K562 (cell line): ENCODE measurements around the gene ABHD12. TPM values are rescaled to one million over a fixed set of nuclear protein-coding genes. Genes with fewer than 3 reads are reported as not detected.

Experiments used
- ATAC-seq: fragments of 200-7000 bp; cut with Tn5 transposase; 3 replicates; pipeline ENCODE4 v1.9.1; 2020; ENCODE audit warnings: moderate library complexity
- BruUV-seq: library from RNA; stranded (reverse); fragments of 400-500 nt; replicated peaks from 2 replicates; lab custom pipeline; 2021; lab: Mats Ljungman, UMichigan
- CTCF ChIA-PET: fragments of 300-600 bp; formaldehyde crosslinking; extraction: SDS; loops from one replicate; lab custom pipeline; 2021; ENCODE audit warnings: low intra/inter-chr PET ratio; lab: Yijun Ruan, JAX
- POLR2A ChIA-PET: fragments of 300-600, 350-650 bp; sonication (Branson Sonifier 250); formaldehyde crosslinking; extraction: SDS; loops from one replicate; lab custom pipeline; 2021; ENCODE audit warnings: antibody characterized with exemption, inconsistent platforms; lab: Yijun Ruan, JAX
- DNase-seq, 4 experiments: peaks; one replicate each; pipeline versions ENCODE4 v3.0.0 to v3.0.0-alpha.2; 2011 to 2018; ENCODE audit warnings: low spot score in 3 of 4, mixed read lengths in 3 of 4; ENCODE audit errors: extremely low read depth in 1 of 4
- FAIRE-seq: peaks from 2 replicates; lab custom pipeline; 2011; peaks lifted over from hg19 to GRCh38; lab: Jason Lieb, UNC
- H2AFZ ChIP-seq: 2 replicates; pipeline ENCODE4 v1.6.0; 2011; ENCODE audit warnings: low read depth, low read length, control low read depth, inconsistent platforms
- H3K27ac ChIP-seq: fragments of 200-600 bp; 3 replicates; pipeline ENCODE4 v1.8.0; 2011; ENCODE audit warnings: low read depth, mild to moderate bottlenecking, control low read depth, inconsistent platforms, low read length, moderate library complexity, mixed read lengths; ENCODE audit errors: extremely low read depth
- H3K27me3 ChIP-seq, 2 experiments: fragments of 300-600 bp in 1 of 2; 2 replicates in 1 of 2; 3 replicates in 1 of 2; pipeline versions ENCODE4 v1.6.0 to v1.8.0; 2011; ENCODE audit warnings: inconsistent platforms in 2 of 2, low read length in 2 of 2, mild to moderate bottlenecking in 1 of 2, mixed read lengths in 1 of 2, moderate library complexity in 1 of 2; ENCODE audit not compliant: control insufficient read depth in 2 of 2, insufficient read depth in 2 of 2
- H3K36me3 ChIP-seq: fragments of 300-600 bp; 3 replicates; pipeline ENCODE4 v1.8.0; 2011; ENCODE audit warnings: mild to moderate bottlenecking, low read length, inconsistent platforms; ENCODE audit not compliant: control insufficient read depth, insufficient read depth
- H3K4me1 ChIP-seq, 2 experiments: fragments of 200-600 bp in 1 of 2; replicated peaks in 1 of 2; 2 replicates in 1 of 2; 3 replicates in 1 of 2; pipeline versions ENCODE4 v1.5.1 to v1.8.0; 2011; ENCODE audit warnings: inconsistent platforms in 2 of 2, low read length in 2 of 2, mild to moderate bottlenecking in 1 of 2, mixed read lengths in 1 of 2, moderate library complexity in 1 of 2; ENCODE audit not compliant: control insufficient read depth in 2 of 2, insufficient read depth in 2 of 2
- H3K4me2 ChIP-seq: 2 replicates; pipeline ENCODE4 v1.6.1; 2011; ENCODE audit warnings: low read length, control low read depth, inconsistent platforms, mixed read lengths; ENCODE audit not compliant: insufficient read depth
- H3K4me3 ChIP-seq: fragments of 200-600 bp; sonication (generic), shearing (Covaris generic); 2 replicates; pipeline ENCODE4 v1.5.1; 2016; ENCODE audit warnings: control low read depth, inconsistent platforms
- H3K79me2 ChIP-seq: fragments of 200-600 bp; 3 replicates; pipeline ENCODE4 v1.8.0; 2011; ENCODE audit warnings: low read length, inconsistent platforms; ENCODE audit not compliant: control insufficient read depth, insufficient read depth
- H3K9ac ChIP-seq, 2 experiments: 2 replicates each; pipeline versions ENCODE4 v1.6.0 to v1.6.1; 2011; ENCODE audit warnings: low read depth in 2 of 2, low read length in 2 of 2, control low read depth in 1 of 2, inconsistent platforms in 1 of 2, mild to moderate bottlenecking in 1 of 2, mixed read lengths in 1 of 2; ENCODE audit not compliant: insufficient read depth in 1 of 2
- H3K9me1 ChIP-seq: one replicate; pipeline ENCODE4 v1.6.0; 2011; ENCODE audit warnings: inconsistent platforms, mild to moderate bottlenecking, low read length, moderate library complexity; ENCODE audit not compliant: control insufficient read depth, insufficient read depth
- H3K9me3 ChIP-seq: replicated peaks from 2 replicates; pipeline ENCODE4 v1.5.1; 2011; ENCODE audit warnings: low read depth, low read length, inconsistent platforms; ENCODE audit not compliant: control insufficient read depth, insufficient read depth
- H4K20me1 ChIP-seq: replicated peaks from 2 replicates; pipeline ENCODE4 v1.6.1; 2011; ENCODE audit warnings: low read length, inconsistent platforms, mixed read lengths; ENCODE audit not compliant: control insufficient read depth, insufficient read depth
- BDP1 ChIP-seq: IDR thresholded peaks from 3 replicates; pipeline ENCODE4 v1.6.1; 2011; ENCODE audit not compliant: insufficient read length, insufficient read depth
- ELF2 ChIP-seq: fragments of 250-450 bp; sonication (Bioruptor Pico); IDR thresholded peaks from 2 replicates; pipeline ENCODE4 v1.5.0; 2021; ENCODE audit warnings: mild to moderate bottlenecking
- HLTF ChIP-seq: fragments of 450-650 bp; IDR thresholded peaks from 2 replicates; pipeline ENCODE4 v1.6.1; 2016
- ILF3 ChIP-seq: fragments of 450-650 bp; IDR thresholded peaks from 2 replicates; pipeline ENCODE4 v1.6.1; 2018; ENCODE audit warnings: antibody characterized with exemption, mild to moderate bottlenecking, moderate library complexity, borderline replicate concordance
- NR1H2 ChIP-seq: sonication (generic); formaldehyde crosslinking; IDR thresholded peaks from 2 replicates; pipeline ENCODE4 v1.4.0; 2020; ENCODE audit warnings: mild to moderate bottlenecking, missing genetic modification reagents
- RNF2 ChIP-seq: sonication (generic); IDR thresholded peaks from 2 replicates; pipeline ENCODE4 v1.6.1; 2016
- ZNF143 ChIP-seq: sonication (generic); formaldehyde crosslinking; IDR thresholded peaks from 2 replicates; pipeline ENCODE4 v1.9.0; 2022; ENCODE audit warnings: mild to moderate bottlenecking, missing genetic modification reagents
- ZNF232 ChIP-seq: sonication (generic); formaldehyde crosslinking; IDR thresholded peaks from 2 replicates; pipeline ENCODE4 v1.8.0; 2022; ENCODE audit warnings: mild to moderate bottlenecking, missing genetic modification reagents
- ZNF41 ChIP-seq: fragments of 250-450 bp; sonication (Bioruptor Pico); conservative IDR thresholded peaks from 2 replicates; pipeline ENCODE4 v1.4.0; 2020; ENCODE audit warnings: mild to moderate bottlenecking
- WGBS: fragments of 100-300 bp; shearing (Covaris generic); methylation state at CpG from one replicate; pipeline ENCODE4 v1.1.6; 2016; ENCODE audit warnings: low coverage, mixed read lengths; ENCODE audit not compliant: insufficient coverage; ENCODE audit errors: missing lambda C conversion rate; 5-methylcytosine and 5-hydroxymethylcytosine counted together
- in situ Hi-C: fragments of 300-500 bp; cut with MboI; formaldehyde crosslinking; loops from 4 replicates; pipeline ENCODE4 v1.15.0; 2018; ENCODE audit warnings: inconsistent platforms, mixed read lengths
- intact Hi-C: fragments of 100-400 bp; cut with micrococcal nuclease; formaldehyde crosslinking; loops from 2 replicates; pipeline ENCODE4 v1.14.2; 2022
- polyA plus RNA-seq, 8 experiments: library from polyadenylated mRNA; depleted of rRNA in 4 of 8; stranded (reverse) in 5 of 8; unstranded in 3 of 8; fragments of >200 nt; fragmentation: Nextera tagmentation in 2 of 8; fragmentation: Illumina TruSeq in 1 of 8; extraction: Ambion mirVana in 2 of 8; extraction: Trizol in 1 of 8; gene quantifications; 2 replicates each; pipeline versions ENCODE4 v1.2.1 to v1.2.3, GENCODE V29; 2011 to 2014; ENCODE audit warnings: inconsistent platforms in 1 of 8, missing spikeins in 1 of 8
- total RNA-seq, 7 experiments: library from RNA; depleted of rRNA in 6 of 7; stranded (reverse); fragments of >200 nt in 6 of 7; fragmentation: Illumina TruSeq in 2 of 7; extraction: Trizol in 2 of 7; gene quantifications; 2 replicates each; pipeline versions ENCODE4 v1.2.1 to v1.2.3, GENCODE V29; 2011 to 2021; ENCODE audit warnings: low replicate concordance in 1 of 7
- TF ChIP-seq, protein P1 (sequence below): sonication (generic); formaldehyde crosslinking; IDR thresholded peaks from 2 replicates; pipeline ENCODE4 v1.4.0; 2020; ENCODE audit warnings: mild to moderate bottlenecking, missing genetic modification reagents
- TF ChIP-seq, protein P2 (sequence below): sonication (generic); formaldehyde crosslinking; IDR thresholded peaks from 2 replicates; pipeline ENCODE4 v1.8.1; 2023; ENCODE audit warnings: mild to moderate bottlenecking, missing genetic modification reagents
- TF ChIP-seq, protein P3 (sequence below): fragments of 150-350 bp; conservative IDR thresholded peaks from 2 replicates; pipeline ENCODE4 v1.6.1; 2014; ENCODE audit warnings: low read length
- TF ChIP-seq, protein P4 (sequence below): fragments of 450-650 bp; formaldehyde crosslinking; IDR thresholded peaks from 2 replicates; pipeline ENCODE4 v1.4.0; 2020; ENCODE audit warnings: mild to moderate bottlenecking, moderate library complexity

The ABHD12 gene
- total and polyA plus RNA-seq, 9 of the 15 experiments (the other 6 are each of a cell fraction or from before 2014, with no cell fraction given), result 0.65 to 15.6 (median 9.1) TPM

DNA sequence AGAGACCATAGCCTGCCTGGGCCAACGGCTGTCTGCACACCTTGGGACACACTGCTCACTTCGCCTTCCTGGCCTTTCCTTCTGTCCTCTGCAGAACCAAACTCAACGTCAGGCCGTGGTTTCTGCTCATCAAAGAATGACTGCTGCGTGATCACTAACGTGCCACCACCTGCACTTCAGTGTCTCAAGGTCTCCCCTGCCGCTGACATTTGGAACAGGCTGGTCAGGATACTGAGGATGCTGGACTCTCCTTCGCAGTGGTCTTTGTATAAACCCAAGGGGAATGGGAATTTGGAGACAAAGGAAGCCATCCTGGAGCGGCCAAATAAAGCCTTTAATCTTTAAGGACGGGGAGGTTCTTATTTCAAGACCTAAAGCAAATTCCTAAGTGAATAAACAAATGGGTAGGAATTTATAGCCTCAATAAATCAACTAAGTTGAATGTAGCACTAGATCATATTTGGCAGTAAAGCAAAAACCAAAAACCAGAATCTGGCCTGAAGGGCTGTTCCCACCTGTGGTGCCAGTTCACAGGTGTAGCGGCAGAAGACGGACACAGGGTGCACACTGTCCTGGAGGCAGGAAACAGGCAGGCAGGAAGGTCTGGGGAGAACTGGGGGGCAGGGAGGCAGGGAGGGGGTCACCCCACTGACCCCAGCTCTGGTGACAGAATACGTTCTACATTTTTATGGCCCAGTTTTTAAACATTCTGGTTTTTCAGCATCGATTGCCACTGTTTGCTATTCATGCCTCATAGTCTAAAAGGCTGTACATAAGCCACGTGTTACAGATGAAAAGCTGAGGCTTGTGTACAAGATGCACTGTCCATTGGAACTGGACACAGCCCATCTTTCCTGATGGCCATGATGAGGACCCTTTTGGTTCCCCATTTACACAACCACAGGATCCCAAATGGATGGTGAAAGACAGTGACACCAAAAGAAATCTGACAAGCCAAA is 36.6 kb downstream of the ABHD12 start:
- Histone ChIP-seq H3K79me2 (0 out of 3 replicates have a peak, but pooled peaks cover 3% of the 10 kb centered on the region), H2AFZ (no peak overlapping the region), H3K27ac (no peak overlapping the region), H3K9me3 (0 out of 2 replicates have a peak, but pooled peaks cover 2% of the 10 kb centered on the region), H3K27me3 (no peaks in the 10 kb centered on the region), H3K36me3 (no peaks in the 10 kb centered on the region), H3K9ac (0 out of 4 replicates have a peak overlapping the region, but pooled peaks of 1 of the 2 experiments have one; percentile 9), H3K9me1 (no peaks in the 10 kb centered on the region), H3K4me3 (no peak overlapping the region), H4K20me1 (no peaks in the 10 kb centered on the region), H3K4me1 (peaks cover 0 to 4% of the 10 kb centered on the region in 2 experiments; a peak in 3 of 5 replicates), H3K4me2 (no peak overlapping the region)
- ChIA-PET CTCF (no interaction called here), POLR2A (interaction anchor here (0.7 kb wide), 1 partner anchor 9 kb away, joined by 3 read pairs; no protein-coding TSS in a partner anchor)
- no peak for FAIRE-seq
- in situ Hi-C loops, result no loop called here
- no peak for DNase-seq
- BruUV-seq, result no TSS peak
- intact Hi-C loops, result no loop called here
- no peak for ATAC-seq
- WGBS, result 58% methylated on average over 8 of the region's 15 CpGs
- no peak for TF ChIP-seq RNF2
- TF ChIP-seq, protein P1, sequence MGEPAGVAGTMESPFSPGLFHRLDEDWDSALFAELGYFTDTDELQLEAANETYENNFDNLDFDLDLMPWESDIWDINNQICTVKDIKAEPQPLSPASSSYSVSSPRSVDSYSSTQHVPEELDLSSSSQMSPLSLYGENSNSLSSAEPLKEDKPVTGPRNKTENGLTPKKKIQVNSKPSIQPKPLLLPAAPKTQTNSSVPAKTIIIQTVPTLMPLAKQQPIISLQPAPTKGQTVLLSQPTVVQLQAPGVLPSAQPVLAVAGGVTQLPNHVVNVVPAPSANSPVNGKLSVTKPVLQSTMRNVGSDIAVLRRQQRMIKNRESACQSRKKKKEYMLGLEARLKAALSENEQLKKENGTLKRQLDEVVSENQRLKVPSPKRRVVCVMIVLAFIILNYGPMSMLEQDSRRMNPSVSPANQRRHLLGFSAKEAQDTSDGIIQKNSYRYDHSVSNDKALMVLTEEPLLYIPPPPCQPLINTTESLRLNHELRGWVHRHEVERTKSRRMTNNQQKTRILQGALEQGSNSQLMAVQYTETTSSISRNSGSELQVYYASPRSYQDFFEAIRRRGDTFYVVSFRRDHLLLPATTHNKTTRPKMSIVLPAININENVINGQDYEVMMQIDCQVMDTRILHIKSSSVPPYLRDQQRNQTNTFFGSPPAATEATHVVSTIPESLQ (CRISPR knock-in tag), result no peak
- TF ChIP-seq, protein P2, sequence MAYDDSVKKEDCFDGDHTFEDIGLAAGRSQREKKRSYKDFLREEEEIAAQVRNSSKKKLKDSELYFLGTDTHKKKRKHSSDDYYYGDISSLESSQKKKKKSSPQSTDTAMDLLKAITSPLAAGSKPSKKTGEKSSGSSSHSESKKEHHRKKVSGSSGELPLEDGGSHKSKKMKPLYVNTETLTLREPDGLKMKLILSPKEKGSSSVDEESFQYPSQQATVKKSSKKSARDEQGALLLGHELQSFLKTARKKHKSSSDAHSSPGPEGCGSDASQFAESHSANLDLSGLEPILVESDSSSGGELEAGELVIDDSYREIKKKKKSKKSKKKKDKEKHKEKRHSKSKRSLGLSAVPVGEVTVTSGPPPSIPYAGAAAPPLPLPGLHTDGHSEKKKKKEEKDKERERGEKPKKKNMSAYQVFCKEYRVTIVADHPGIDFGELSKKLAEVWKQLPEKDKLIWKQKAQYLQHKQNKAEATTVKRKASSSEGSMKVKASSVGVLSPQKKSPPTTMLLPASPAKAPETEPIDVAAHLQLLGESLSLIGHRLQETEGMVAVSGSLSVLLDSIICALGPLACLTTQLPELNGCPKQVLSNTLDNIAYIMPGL, result no peak
- no peak for TF ChIP-seq HLTF
- no peak for TF ChIP-seq ZNF41 (CRISPR knock-in tag)
- TF ChIP-seq BDP1, result no peak
- no peak for TF ChIP-seq ELF2 (CRISPR knock-in tag)
- TF ChIP-seq ZNF232, result no peak
- TF ChIP-seq ZNF143, result no peak
- TF ChIP-seq ILF3, result no peak
- TF ChIP-seq NR1H2, result no peak
- TF ChIP-seq, protein P3, sequence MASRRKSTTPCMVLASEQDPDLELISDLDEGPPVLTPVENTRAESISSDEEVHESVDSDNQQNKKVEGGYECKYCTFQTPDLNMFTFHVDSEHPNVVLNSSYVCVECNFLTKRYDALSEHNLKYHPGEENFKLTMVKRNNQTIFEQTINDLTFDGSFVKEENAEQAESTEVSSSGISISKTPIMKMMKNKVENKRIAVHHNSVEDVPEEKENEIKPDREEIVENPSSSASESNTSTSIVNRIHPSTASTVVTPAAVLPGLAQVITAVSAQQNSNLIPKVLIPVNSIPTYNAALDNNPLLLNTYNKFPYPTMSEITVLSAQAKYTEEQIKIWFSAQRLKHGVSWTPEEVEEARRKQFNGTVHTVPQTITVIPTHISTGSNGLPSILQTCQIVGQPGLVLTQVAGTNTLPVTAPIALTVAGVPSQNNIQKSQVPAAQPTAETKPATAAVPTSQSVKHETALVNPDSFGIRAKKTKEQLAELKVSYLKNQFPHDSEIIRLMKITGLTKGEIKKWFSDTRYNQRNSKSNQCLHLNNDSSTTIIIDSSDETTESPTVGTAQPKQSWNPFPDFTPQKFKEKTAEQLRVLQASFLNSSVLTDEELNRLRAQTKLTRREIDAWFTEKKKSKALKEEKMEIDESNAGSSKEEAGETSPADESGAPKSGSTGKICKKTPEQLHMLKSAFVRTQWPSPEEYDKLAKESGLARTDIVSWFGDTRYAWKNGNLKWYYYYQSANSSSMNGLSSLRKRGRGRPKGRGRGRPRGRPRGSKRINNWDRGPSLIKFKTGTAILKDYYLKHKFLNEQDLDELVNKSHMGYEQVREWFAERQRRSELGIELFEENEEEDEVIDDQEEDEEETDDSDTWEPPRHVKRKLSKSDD, result no peak
- TF ChIP-seq, protein P4, sequence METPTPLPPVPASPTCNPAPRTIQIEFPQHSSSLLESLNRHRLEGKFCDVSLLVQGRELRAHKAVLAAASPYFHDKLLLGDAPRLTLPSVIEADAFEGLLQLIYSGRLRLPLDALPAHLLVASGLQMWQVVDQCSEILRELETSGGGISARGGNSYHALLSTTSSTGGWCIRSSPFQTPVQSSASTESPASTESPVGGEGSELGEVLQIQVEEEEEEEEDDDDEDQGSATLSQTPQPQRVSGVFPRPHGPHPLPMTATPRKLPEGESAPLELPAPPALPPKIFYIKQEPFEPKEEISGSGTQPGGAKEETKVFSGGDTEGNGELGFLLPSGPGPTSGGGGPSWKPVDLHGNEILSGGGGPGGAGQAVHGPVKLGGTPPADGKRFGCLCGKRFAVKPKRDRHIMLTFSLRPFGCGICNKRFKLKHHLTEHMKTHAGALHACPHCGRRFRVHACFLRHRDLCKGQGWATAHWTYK (CRISPR knock-in tag), result no peak
